Left renal cortex interstitium (tissue), 4 donors: ENCODE results near the gene ABAT. TPM values are rescaled to one million over a fixed set of nuclear protein-coding genes. Genes with fewer than 3 reads are reported as not detected.

Source experiments
- DNase-seq, 4 donors: peaks; one replicate each; pipeline ENCODE4 v3.0.0-alpha.2; 2013; ENCODE audit warnings: low read depth in 4 of 4, low spot score in 2 of 4, missing footprints in 1 of 4
- polyA plus RNA-seq, 4 donors: library from polyadenylated mRNA; unstranded; fragments of 120-200 nt; gene quantifications; one replicate each; pipeline ENCODE4 v1.2.1, GENCODE V29; 2013; ENCODE audit not compliant: insufficient read length in 4 of 4

ABAT gene
- polyA plus RNA-seq, 4 donors = 48.0 to 68.5 (median 64.0) TPM

DNA sequence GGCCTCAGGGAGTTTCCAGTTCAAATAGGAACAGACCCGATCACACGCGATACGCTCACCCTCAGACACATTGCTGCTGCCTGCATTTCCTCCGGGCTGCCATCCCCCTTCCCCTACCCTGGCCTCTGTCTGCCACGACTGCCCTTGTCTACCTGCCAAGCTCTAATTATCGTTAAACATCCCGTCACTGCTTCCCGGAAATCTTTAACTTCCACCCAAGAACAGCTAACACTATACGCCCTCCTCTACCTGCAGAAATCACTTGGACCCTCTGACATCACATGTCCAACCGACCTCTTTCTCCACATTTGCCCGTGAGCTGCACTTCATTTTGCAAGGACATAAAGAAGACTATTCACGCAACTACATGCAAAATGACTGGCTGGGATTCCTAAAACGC lies 40.4 kb downstream of the ABAT start:
- DNase-seq = no peak

DNA sequence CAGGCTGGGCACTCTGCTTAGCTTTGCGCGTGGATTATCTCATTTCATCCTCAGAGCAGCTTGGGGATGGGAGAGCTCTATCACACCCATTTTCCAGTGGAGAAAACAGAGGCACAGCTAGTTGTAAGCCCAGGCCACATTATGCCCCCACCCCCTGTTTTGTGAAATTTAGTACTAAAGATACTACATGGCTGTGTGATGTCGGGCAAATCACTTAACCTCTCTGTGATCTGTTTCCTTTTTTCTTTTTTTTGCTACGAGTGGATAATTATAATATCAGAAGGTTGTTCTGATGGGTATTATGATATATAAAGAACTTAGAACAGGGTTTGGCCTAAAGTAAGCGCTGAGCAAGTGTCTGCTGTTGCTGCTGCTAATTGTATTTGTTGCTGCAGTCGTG lies 41.6 kb downstream of the ABAT start:
- no peak for DNase-seq

DNA sequence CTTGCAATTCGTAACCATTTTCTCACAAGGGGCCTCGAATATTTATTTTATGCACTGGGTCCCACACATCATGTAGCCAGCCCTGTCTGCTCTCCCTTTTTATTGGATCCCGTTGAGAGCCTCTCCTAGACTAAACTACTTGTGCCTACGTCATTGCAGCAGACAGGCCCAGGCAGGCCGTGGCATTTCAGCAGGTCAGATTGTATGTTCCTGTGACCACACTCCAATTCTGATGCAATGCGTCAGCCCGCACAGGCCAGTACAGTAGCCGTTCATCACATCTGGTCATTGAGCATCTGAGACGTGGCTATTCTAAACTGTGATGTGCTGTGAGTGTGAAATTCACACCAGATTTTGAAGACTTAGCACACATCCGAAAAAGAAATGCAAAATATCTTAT lies 42.2 kb downstream of the ABAT start:
- no peak for DNase-seq

DNA sequence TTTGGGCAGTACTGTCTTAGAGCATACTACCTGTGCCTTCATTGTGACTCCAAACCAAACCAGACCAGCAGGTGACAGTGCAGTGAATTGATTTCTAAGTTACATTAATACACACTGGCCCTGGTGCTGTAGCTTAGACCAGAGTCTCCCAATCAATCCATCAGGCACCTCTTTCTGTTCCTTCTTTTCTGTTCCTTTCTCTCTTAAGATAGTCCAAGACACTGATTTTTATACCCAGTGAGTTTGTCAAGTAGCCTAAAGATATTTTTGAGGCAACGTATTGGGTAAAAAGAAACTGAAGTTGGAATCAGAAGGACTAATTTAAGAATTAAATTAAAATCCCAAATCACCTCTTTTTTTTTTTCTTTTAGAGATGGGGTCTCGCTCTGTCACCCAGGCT lies 43.1 kb downstream of the ABAT start:
- no peak for DNase-seq

GRCh38 chr16:8717892-8718415 lies 43.5 kb downstream of the ABAT start:
- DNase-seq = no peak

DNA sequence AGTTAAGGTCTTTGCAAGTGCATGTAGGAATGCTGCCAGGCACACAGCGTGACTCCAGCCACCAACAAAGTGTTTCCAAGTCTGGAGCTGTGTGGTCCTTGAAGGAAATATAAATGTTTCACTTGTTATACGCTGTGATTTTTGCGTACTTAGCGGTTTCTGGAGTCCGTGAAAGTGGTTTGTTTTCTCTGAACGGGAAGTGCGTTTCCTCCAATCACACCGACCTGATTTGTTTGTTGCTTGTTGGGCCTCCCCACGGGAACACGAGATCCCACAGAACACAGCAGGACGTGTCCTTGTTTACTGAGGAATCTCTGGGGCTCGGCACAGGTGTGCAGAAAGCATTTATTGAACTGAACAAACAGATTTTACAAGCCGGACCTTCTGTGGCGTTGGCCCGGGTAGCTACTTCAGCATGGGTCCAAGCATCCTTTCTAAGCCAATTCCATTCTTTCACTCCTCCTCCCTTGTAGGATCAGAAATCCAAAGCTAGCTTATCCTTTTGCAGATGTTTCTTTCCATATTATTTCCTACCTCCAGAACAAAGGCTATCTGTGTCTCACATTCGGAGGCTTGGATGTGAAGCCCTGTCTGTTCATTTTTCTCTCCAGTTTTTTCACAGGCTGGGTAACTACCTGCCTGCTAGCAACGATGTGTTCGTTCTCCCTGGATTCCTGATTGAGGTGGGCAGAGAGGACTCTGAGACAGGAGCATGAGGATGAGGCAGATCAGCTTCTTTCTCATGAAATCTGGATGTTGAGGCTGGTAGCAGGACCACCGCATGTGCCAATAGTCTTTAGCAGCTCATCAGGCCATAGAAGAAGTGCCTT lies 44.6 kb downstream of the ABAT start:
- no peak for DNase-seq

- DNase-seq = peak in 1 of 4 donors; percentile 57
Measured at GRCh38 chr16:8720080-8720966, 45.9 kb downstream of the ABAT start.

GRCh38 chr16:8720967-8721308 lies 46.5 kb downstream of the ABAT start:
- no peak for DNase-seq

GRCh38 chr16:8721336-8722024 lies 47.1 kb downstream of the ABAT start:
- DNase-seq = no peak

GRCh38 chr16:8722025-8722348 lies 47.6 kb downstream of the ABAT start:
- no peak for DNase-seq

DNA sequence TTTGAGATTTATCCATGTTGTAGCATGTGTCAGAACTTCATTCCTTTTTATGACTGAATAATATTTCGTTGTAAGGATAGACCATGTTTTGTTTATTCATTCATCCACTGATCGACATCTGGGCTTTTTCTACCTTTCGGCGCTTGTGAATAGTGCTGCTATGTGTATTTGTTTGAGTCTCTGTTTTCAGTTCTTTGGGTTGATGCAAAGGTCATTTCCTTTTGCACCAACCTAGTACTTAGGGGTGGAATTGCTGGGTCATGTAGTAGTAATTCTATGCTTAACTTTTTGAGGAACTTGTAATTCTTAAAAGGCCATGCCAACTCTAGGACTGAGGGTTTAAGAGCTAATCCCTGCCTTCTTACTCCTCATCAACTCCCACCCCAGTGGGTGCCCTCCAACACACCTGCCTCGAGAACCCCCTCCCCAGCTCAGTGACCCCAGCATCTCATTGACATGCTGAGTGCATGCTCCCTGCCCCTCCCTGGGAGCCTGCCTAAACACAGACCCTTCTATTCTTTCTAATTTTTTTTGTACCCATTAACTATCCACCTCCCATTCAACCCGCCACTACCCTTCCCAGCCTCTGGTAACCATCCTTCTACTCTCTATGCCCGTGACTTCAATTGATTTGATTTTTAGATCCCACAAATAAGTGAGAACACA lies 51.2 kb downstream of the ABAT start:
- DNase-seq = no peak

DNA sequence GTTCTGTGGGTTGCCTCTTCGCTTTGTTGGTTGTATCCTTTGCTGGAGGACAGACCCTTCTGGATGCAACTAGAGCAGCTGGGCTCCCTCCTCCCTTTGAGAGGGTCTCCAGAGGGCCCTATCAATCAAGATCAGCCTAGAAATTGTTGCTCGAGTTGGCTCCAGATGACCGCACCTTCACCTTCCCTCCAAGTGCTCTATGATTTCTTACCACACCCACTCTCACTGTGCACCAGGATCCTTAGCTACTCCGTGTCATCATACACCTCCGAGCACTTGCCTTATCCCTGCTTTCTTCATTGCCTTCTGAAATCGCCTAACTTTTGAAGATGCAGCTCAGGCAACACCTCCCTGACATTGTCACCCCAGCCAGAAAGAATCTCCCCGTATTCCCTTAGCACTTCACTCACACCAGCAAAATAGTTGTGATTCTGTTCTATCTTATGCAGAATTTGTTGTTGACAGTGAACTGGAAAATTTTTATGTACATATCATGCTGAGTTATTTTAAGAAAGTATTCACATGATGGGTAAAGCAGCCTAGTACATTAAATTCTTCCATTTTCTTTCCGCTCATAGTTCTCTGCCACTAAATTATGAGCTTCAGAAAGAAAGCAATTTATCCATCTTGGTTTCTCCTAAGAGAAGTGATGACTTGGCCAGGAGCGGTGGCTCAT lies 52.9 kb downstream of the ABAT start:
- DNase-seq = no peak

GRCh38 chr16:8727857-8728618 lies 53.6 kb downstream of the ABAT start:
- no peak for DNase-seq

GRCh38 chr16:8729779-8730334 lies 55.4 kb downstream of the ABAT start:
- no peak for DNase-seq

DNA sequence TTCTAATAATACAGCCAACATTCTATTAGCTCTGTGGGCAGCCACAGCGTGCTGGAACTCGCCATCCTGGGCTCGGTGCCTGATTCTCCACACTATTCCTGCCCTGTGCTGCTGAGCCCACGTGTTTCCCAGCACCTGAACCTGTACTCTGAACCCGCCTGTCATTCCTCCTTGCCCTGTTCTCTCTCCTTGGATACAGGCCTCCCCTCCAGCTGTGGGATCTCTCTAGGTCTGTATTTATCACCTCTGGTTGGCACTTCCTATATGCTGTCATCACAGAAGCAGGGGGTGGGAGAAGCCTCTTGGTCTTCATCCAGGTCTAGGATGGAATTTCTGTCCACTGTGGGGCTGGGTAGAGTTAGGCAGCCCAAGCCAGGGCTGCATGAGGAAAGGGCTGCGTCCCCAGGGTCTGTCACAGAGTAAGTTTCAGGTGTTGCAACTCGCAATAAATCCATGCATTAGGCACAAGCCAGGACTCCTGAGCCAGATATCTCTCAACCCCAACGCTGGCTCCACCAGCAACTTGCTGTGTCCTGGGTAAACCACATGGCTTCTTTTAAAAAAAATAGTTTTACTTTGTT lies 56.0 kb downstream of the ABAT start:
- no peak for DNase-seq

- no peak for DNase-seq
Measured at GRCh38 chr16:8733849-8734540, 59.6 kb downstream of the ABAT start.

- DNase-seq = no peak
Measured at GRCh38 chr16:8735574-8735973, 61.2 kb downstream of the ABAT start.

- no peak for DNase-seq
Measured at GRCh38 chr16:8736123-8736668, 61.8 kb downstream of the ABAT start.
